Heart right ventricle (tissue), 16 donors: ENCODE data around the gene SLC2A5. TPM values are rescaled to one million over a fixed set of nuclear protein-coding genes. Genes with fewer than 3 reads are reported as not detected.

Source experiments
- ATAC-seq, 8 donors: fragments of 200-7000 bp; cut with Tn5 transposase; one replicate each; pipeline ENCODE4 v1.9.1; 2020; ENCODE audit warnings: mild to moderate bottlenecking in 8 of 8, moderate library complexity in 8 of 8, moderate number of reproducible peaks in 1 of 8
- DNase-seq, 2 donors: peaks; one replicate each; pipeline ENCODE4 v3.0.0-alpha.2; 2020
- H3K27ac ChIP-seq, 10 donors: fragments of 200-600 bp; sonication (generic) in 2 of 10; one replicate each; pipeline versions ENCODE4 v1.5.0 to v1.8.0; 2020 to 2022; ENCODE audit warnings: mild to moderate bottlenecking in 3 of 10
- H3K27me3 ChIP-seq, 7 donors: fragments of 200-600 bp; one replicate each; pipeline ENCODE4 v1.8.0; 2021 to 2022; ENCODE audit warnings: mild to moderate bottlenecking in 2 of 7
- H3K36me3 ChIP-seq, 9 donors: fragments of 200-600 bp; sonication (generic) in 1 of 9; one replicate each; pipeline versions ENCODE4 v1.5.0 to v1.8.0; 2020 to 2022; ENCODE audit warnings: mild to moderate bottlenecking in 2 of 9
- H3K4me1 ChIP-seq, 9 donors: fragments of 200-600 bp; sonication (generic) in 1 of 9; one replicate each; pipeline versions ENCODE4 v1.5.0 to v1.8.0; 2020 to 2022; ENCODE audit warnings: mild to moderate bottlenecking in 4 of 9
- H3K4me3 ChIP-seq, 10 donors: fragments of 200-600 bp; sonication (generic) in 2 of 10; one replicate each; pipeline versions ENCODE4 v1.5.0 to v1.8.0; 2020 to 2022; ENCODE audit warnings: mild to moderate bottlenecking in 7 of 10, moderate library complexity in 2 of 10
- H3K9me3 ChIP-seq, 11 donors: fragments of 200-600 bp in 10 of 11; sonication (generic) in 2 of 11; one replicate each; pipeline versions ENCODE4 v1.5.0 to v1.8.0; 2013 to 2022; ENCODE audit warnings: mild to moderate bottlenecking in 2 of 11, control low read depth in 1 of 11, moderate library complexity in 1 of 11
- CTCF ChIP-seq, 9 donors: fragments of 200-600 bp; sonication (generic) in 2 of 9; IDR thresholded peaks; one replicate each; pipeline versions ENCODE4 v1.5.0 to v1.8.0; 2021 to 2022; ENCODE audit warnings: antibody characterized with exemption in 9 of 9, mild to moderate bottlenecking in 5 of 9, moderate library complexity in 1 of 9
- WGBS, 2 donors: extraction: QIAGEN DNeasy Blood & Tissue Kit; methylation state at CpG; one replicate each; pipeline ENCODE4 v1.1.7; 2013; ENCODE audit warnings: inconsistent platforms in 1 of 2; 5-methylcytosine and 5-hydroxymethylcytosine counted together
- intact Hi-C, 10 donors: fragments of 100-400 bp; cut with DNase I; formaldehyde crosslinking; loops; one replicate each; pipeline versions ENCODE4 v1.11.1 to v1.14.2; 2022
- polyA plus RNA-seq, 2 donors: library from polyadenylated mRNA; stranded (reverse); fragments of 200-250 nt; gene quantifications; one replicate each; pipeline ENCODE4 v1.2.3, GENCODE V29; 2013
- total RNA-seq, 10 donors: library from RNA; stranded (reverse); fragmentation: NEBNext Ultra II Directional in 3 of 10; extraction: Animal tissue kit (Norgen Biotek cat#: 25700) in 3 of 10; gene quantifications; one replicate each; pipeline versions ENCODE4 v1.2.1 to v1.2.4, GENCODE V29; 2021 to 2023
- donor health status: Arrhythmogenic right ventricular cardiomyopathy.
- donor health status: ischemic (EF 13 %, LVEDD 7.1; RV severe dilation, severe dysfunction).
- donor health status: healthy with polysubstance abuse.
- donor health status: DM: no; HTN: yes; CAD: no.
- donor health status: DM: no; HTN: no; CAD: no.
- donor health status: ischemic (EF 25% LVEDD 6.9; RV normal size, moderate dysfunction).
- donor health status: ischemic (EF 25% LVEDD 5.7; RV mildly dilated, moderate dysfunction).
- donor health status: healthy.
- donor health status: DM: yes; HTN: yes; CAD: no.
- donor health status: Ischemic cardiomyopathy.
- donor health status: ischemic (EF 35%, LVEDD 5.7; RV mildly dilated, moderate dysfunction).
- donor health status: nonischemic (EF 11% LVEDD 7.7; RV severe dilation, severe dysfunction).
- donor health status: DM: yes; HTN: yes; CAD: no.
- donor health status: PGD.
- donor health status: ischemic (EF 29% LVEDD 5.4; RV normal size, mild dysfunction).
- donor health status: nonischemic (EF 23%, LVEDD 6.1; RV moderate dilation, normal function).

SLC2A5 gene
- total and polyA plus RNA-seq, 12 donors: 0.39 to 15.6 (median 3.8) TPM

- intact Hi-C loops: no loop called here
- H3K9me3 ChIP-seq: no peaks in the 10 kb centered on the region
- peaks cover 0 to 9% (median 0%) of the 10 kb centered on the region in 9 donors for H3K4me1 ChIP-seq
- H3K4me3 ChIP-seq: no peak overlapping the region
- TF ChIP-seq CTCF (IDR thresholded peaks at IDR 0.05): peak in 2 of 9 donors; percentile 11 to 18
- DNase-seq (no peak), ATAC-seq (no peak)
- no peak overlapping the region for H3K27ac ChIP-seq
- no peaks in the 10 kb centered on the region for H3K36me3 ChIP-seq
- no peaks in the 10 kb centered on the region for H3K27me3 ChIP-seq
- 91 to 94% methylated on average over 8 of the region's 8 CpGs for whole genome bisulfite sequencing, 2 donors
Measured at GRCh38 chr1:8992936-8993687, 76.3 kb downstream of the SLC2A5 start.

GRCh38 chr1:8989821-8990220 is 79.6 kb downstream of the SLC2A5 start:
- Histone ChIP-seq H3K9me3 (no peaks in the 10 kb centered on the region), H3K27ac (no peak overlapping the region), H3K4me3 (no peak overlapping the region), H3K4me1 (peaks cover 0 to 25% (median 8%) of the 10 kb centered on the region in 9 donors), H3K36me3 (no peaks in the 10 kb centered on the region), H3K27me3 (no peaks in the 10 kb centered on the region)
- TF ChIP-seq CTCF (IDR thresholded peaks at IDR 0.05): no peak
- ATAC-seq (peak in 1 of 8 donors; percentile 31), DNase-seq (peak in 1 of 2 donors; percentile 17)
- intact Hi-C loops: loop anchor here in 8 of 10 donors (2.0 to 5.0 kb wide), 4 partner anchors 68 to 133 kb away; no protein-coding TSS in a partner anchor
- WGBS, 2 donors: 61 to 72% methylated on average over 4 of the region's 4 CpGs

- TF ChIP-seq CTCF (IDR thresholded peaks at IDR 0.05): no peak
- ATAC-seq (no peak), DNase-seq (no peak)
- H3K4me3 ChIP-seq: no peak overlapping the region
- 91 to 93% methylated on average over 11 of the region's 11 CpGs for WGBS, 2 donors
- H3K9me3 ChIP-seq: no peaks in the 10 kb centered on the region
- H3K27me3 ChIP-seq: no peaks in the 10 kb centered on the region
- intact Hi-C loops: loop anchor here in 8 of 10 donors (2.0 to 5.0 kb wide), 4 partner anchors 67 to 132 kb away; no protein-coding TSS in a partner anchor
- H3K4me1 ChIP-seq: peaks cover 0 to 25% (median 8%) of the 10 kb centered on the region in 9 donors
- H3K36me3 ChIP-seq: no peaks in the 10 kb centered on the region
- no peak overlapping the region for H3K27ac ChIP-seq
Measured at GRCh38 chr1:8989061-8989460, 80.4 kb downstream of the SLC2A5 start.

GRCh38 chr1:8988618-8988967 is 80.8 kb downstream of the SLC2A5 start:
- WGBS, 2 donors: 27 to 35% methylated on average over 13 of the region's 13 CpGs
- no peak overlapping the region for H3K27ac ChIP-seq
- H3K4me3 ChIP-seq: no peak overlapping the region
- intact Hi-C loops: loop anchor here in 9 of 10 donors (1.0 to 5.0 kb wide), 5 partner anchors 66 to 131 kb away; no protein-coding TSS in a partner anchor
- peaks cover 0 to 25% (median 8%) of the 10 kb centered on the region in 9 donors for H3K4me1 ChIP-seq
- no peak for TF ChIP-seq CTCF (IDR thresholded peaks at IDR 0.05)
- H3K9me3 ChIP-seq: no peaks in the 10 kb centered on the region
- peak in 5 of 8 donors; percentile 12 to 52 (median 25) for ATAC-seq
- H3K27me3 ChIP-seq: no peaks in the 10 kb centered on the region
- no peaks in the 10 kb centered on the region for H3K36me3 ChIP-seq
- DNase-seq: peak in 1 of 2 donors; percentile 39
